Astrocyte of the cerebellum (primary cell): Measurements from ENCODE around the gene ERAP2.

Source experiments
- DNase-seq: peaks from one replicate; pipeline ENCODE4 v3.0.0-alpha.2; 2011; ENCODE audit warnings: low read depth
- H3K4me3 ChIP-seq: 2 replicates; pipeline ENCODE4 v1.5.1; 2011; ENCODE audit warnings: mild to moderate bottlenecking, low read depth, low read length, moderate library complexity
- CTCF ChIP-seq: IDR thresholded peaks from 2 replicates; pipeline ENCODE4 v1.5.1; 2012; ENCODE audit warnings: low read length, low read depth, moderate library complexity, mild to moderate bottlenecking; ENCODE audit errors: missing control alignments
- in situ Hi-C: cut with HindIII; loops from 2 replicates; pipeline ENCODE4 v1.10.0; 2017; ENCODE audit warnings: low sequenced_read_pairs

Gene ERAP2

GRCh38 chr5:96936431-96937320 is 60.4 kb downstream of the ERAP2 start:
- in situ Hi-C loops = no loop called here
- H3K4me3 ChIP-seq = peak overlapping the region; percentile 70
- TF ChIP-seq CTCF = no peak
- DNase-seq = no peak

- no peak overlapping the region for H3K4me3 ChIP-seq
- DNase-seq = no peak
- in situ Hi-C loops = no loop called here
- TF ChIP-seq CTCF = no peak
These were observed 64.3 kb downstream of the ERAP2 start for GRCh38 chr5:96940586-96940985.

DNA sequence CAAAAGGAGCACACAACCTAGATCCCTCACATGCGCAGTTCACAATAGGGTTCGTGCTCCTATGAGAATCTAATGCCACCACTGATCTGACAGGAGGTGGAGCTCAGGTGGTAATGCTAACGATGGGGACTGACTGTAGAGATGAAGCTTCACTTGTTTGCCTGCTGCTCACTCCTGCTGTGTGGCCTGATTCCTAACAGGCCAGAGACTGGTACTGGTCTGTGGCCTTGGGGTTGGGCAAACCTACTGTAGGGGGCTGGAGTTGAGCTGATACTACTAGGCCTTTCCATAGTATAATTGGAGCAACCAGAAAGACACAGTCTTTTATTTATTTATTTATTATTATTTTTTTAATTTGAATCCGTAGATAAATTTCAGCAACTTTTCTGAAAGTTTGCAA is 64.8 kb downstream of the ERAP2 start:
- in situ Hi-C loops = no loop called here
- H3K4me3 ChIP-seq = no peak overlapping the region
- no peak for TF ChIP-seq CTCF
- no peak for DNase-seq

GRCh38 chr5:96942078-96942477 is 65.8 kb downstream of the ERAP2 start:
- H3K4me3 ChIP-seq = no peak overlapping the region
- TF ChIP-seq CTCF = no peak
- no peak for DNase-seq
- in situ Hi-C loops = no loop called here

DNA sequence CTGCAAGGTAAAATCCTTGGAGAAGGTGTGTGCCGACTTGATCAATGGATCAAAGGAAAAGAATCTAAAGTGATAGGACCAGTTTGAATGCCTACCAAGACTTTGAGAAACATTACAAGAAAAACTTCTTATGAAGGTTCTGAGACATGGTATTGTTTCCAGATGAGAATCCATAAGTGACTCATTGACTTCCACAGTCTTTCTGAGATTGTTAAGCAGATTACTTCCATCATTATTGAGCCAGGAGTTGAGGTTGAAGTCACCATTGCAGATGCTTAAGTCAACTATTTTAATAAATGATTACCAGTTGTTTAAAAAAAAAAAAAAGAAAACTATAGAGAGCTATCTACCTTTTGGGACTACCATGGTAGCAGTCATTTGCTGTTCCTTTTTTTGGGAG is 66.6 kb downstream of the ERAP2 start:
- in situ Hi-C loops = no loop called here
- DNase-seq = no peak
- TF ChIP-seq CTCF = no peak
- no peak overlapping the region for H3K4me3 ChIP-seq

- no peak for TF ChIP-seq CTCF
- DNase-seq = no peak
- in situ Hi-C loops = no loop called here
- H3K4me3 ChIP-seq = no peak overlapping the region
These were observed 67.5 kb downstream of the ERAP2 start for GRCh38 chr5:96943799-96944198.
